MV-4-11 (cell line): ENCODE data around the gene SHMT2.
A peak's percentile ranks its signal among the peaks of the same experiment; 100 is the strongest.

Source experiments
- DNase-seq: peaks from one replicate; lab custom pipeline; 2025; lab: John Stamatoyannopoulos, UW

Gene SHMT2

DNA sequence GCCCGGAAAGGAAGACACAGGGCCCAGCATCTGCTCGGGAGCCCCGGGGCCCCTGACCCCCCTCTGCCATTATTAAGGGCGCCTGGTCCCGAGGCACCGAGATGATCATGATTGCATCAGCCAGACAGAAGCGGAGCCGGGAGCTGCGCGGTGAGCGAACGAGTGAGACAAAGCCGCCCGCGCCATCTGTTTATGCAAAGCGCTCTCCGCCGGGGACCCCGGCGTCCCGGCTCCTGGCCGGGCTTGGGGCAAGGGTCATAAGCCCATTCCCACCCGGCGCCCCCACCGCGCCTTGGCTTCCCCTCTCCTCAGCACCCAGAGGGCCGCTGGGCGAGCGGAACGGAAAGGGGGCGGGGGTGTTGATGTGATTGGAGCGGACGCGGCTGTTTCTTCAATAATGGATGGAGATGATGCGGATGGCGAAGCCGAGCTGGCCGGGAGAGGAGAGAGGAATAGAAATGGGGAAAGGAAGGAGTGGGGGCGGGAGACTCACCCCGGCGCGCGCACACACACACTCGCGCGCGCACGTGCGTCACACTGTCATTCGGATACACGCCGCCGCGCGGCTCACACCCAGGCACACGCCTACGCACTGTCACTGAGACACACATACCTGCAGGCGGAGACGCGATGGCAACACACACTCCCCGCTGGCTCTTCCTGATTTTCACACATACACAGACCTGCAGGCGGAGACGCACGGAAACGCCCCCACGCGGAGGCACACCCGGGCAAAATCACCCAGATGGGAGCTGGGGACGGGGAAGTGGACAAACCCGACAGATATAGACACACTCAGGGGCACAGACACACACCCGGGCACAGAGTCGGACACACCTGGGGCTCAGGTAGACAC is 10.8 kb downstream of the SHMT2 start:
- peak; percentile 61 for DNase-seq

- DNase-seq = no peak
These were observed 11.5 kb downstream of the SHMT2 start for GRCh38 chr12:57240926-57241401.

DNA sequence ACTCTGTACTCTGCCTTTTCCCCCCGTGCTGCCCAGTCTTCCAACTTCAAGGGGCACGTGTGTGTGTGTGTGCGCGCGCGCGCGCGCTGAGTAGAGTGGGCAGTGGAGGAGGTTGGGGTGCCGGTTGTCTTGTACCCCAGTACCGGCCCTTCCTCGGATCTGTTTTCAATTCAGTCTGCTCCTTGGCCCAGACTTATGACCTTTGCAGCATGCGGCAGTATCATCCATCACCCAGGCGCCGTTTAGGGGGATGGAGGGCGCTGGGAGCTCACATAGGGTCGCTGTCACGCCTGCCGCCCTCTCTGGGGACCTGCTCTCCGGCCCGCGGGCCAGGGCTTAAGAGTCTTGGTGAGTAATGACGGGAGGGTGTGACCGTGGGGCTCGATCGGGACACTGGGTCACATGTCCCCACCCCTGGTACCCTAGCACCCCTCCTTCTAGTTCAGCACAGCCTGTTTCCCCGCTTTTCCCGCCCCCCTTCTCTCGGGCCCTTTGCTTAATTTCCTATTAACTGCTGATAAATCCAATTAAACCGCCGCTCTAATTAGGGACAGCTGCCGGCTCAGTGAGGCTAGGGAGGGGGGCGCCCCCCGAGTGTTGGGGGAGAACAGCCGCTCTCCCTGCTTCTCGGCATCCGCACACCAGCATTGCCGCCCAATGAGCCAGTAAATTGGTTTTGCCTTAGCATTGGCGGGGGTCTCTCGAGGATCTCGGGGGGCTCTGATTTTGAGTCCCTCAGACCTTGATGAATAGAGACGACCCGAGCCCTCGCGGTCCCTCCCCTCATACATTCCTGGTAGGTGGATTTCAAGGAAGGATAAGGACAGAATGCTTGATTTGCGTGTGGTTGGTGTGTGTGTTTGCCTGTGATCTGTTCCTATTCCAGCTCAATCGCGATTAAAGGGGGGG is 12.1 kb downstream of the SHMT2 start:
- DNase-seq = no peak

GRCh38 chr12:57242329-57242690 is 12.8 kb downstream of the SHMT2 start:
- DNase-seq = no peak

DNA sequence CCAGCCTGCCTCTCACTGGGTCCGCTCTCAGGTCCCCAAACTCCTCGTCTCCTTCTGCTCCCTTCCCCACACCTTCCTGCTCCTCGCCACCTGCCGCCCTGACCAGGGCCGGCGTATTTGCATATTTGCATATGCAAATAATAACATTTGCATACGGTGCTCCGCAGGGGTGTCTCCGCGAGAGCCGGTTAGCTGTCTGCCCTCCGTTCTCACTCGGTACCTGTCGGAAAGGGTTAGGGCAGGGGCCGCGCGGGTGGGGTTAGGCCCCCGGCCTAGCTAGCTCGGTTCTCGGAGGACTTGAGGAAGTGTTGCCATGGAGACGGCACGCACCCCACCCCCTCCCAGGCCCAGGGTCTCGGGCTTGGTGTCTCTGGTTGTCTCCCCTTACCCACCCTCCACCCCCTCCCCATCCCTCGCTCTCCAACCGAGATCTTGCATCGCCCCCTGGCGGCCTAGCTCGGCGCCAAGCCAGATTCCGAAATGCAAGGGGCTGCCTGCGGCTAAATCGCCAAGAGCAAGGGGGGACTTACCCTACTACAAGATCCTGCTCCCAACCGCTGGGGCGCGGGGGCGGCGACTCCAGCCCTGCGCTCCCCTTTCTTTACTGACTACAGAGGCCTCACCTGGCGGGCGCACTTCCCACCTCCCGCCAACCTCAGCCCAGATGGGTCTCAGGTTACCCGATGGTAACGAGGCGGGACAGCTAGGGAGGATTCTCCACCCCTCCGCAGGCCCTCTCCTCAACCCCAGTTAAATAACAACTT is 13.4 kb downstream of the SHMT2 start:
- peak; percentile 14 for DNase-seq

DNA sequence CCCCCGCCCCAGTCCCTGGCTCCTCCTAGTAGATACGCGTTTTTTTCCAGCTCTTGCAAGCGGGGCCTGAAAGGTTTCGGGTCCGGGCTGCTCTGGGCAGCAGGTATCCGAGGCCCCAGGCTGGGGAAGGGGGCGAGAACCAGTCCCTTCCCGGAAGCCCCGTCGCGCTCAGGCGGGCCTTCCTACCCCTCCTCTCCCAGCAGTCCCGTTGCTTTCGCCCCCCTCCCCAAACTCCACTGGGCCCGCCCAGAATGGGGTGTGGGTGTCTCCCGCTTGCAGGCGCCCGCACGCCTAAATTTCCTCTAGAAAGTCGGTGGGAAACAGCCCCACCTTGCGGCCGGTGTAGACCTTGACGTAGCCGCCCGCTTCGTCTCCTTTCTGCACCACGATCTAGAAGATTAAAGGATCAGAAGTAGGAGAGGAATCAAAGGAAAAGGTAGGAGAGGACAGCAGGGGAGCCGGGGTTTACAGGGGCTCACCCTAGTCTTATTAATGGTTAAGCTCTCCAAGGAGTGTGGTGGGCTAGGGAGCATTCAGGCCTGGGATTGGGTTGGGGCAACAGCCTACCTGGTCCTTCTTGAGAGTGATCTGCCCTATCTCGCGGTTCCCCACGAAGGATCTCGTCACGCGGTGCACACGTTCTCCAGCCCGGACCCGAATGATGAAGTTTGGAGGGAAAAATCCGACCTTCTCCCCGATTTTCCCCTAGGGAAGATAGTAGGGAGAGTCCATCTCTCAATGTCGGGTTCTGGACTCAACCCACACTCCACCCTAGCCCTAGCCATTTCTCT is 14.2 kb downstream of the SHMT2 start:
- peak; percentile 46 for DNase-seq

DNA sequence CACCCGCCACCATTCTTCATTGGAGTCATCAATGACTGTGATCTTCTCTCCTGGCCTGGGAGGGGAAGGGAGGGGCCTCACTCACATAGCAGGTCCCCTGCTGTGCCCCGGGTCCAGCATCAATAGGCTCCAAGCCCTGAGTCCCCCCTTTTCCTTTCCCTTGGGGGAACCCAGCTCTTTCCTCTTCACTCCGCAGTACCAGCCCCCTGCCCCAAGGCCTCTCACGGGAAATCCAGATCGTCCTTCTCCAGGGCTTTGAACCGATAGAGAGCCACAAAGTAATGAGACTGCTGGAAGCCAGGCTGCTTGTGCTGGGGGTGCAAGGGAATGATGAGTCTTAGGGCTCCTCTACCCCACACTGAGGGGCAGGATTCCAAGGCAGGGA is 14.8 kb downstream of the SHMT2 start:
- DNase-seq = no peak

- no peak for DNase-seq
These were observed 17.5 kb downstream of the SHMT2 start for GRCh38 chr12:57247041-57247440.

- peak; percentile 98 for DNase-seq
These were observed 19.6 kb downstream of the SHMT2 start for GRCh38 chr12:57248934-57249742.

GRCh38 chr12:57250541-57250940 is 21.0 kb downstream of the SHMT2 start:
- no peak for DNase-seq

- DNase-seq = no peak
These were observed 21.4 kb downstream of the SHMT2 start, which contains the start of gene STAC3 for GRCh38 chr12:57250956-57251355. STAC3 (minus strand) TSS chr12:57251187; CDS start chr12:57249636, 1,551 bp downstream.

DNA sequence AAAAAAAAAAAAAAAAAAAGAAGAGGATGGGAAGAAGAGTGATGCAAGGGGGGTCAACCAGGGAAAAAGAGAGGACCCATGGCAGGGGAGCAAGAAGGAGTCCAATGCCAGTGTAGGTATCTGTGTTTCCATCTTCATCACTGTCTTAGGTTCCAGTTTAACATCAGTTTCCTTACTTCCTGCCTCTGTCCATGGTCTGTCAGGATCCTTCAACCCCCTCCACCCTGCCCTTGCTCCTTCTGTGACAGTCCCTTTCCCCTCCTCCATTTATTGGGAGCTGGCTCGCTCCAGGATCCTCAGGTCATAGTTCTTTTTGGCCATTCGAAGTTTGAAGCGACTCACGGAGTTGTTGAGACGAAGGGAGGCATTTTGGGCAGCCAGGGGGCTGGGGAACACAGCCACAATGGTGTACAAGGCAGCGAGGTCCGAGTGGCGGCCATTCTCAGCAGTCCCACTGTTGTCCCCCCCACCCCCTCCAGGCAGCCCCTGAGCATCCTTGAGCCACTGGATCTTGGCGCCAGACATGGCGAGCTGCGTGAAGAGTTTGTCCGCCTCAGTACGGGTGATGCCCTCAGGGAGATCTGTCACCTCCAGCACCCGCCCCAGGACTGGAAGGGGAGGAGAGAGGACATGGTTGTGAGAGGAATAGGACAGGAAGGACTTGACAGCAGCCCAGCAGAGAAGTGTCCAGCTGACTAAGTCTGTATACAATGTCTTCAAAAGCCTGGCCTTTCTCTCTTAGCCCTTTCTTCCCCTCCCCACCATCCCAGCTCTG is 25.2 kb downstream of the SHMT2 start:
- DNase-seq = no peak

GRCh38 chr12:57255916-57256315 is 26.4 kb downstream of the SHMT2 start:
- no peak for DNase-seq

- no peak for DNase-seq
These were observed 29.8 kb downstream of the SHMT2 start for GRCh38 chr12:57258977-57259970.

- no peak for DNase-seq
These were observed 30.9 kb downstream of the SHMT2 start for GRCh38 chr12:57260366-57260765.

GRCh38 chr12:57261428-57261865 is 31.9 kb downstream of the SHMT2 start:
- DNase-seq = no peak

DNA sequence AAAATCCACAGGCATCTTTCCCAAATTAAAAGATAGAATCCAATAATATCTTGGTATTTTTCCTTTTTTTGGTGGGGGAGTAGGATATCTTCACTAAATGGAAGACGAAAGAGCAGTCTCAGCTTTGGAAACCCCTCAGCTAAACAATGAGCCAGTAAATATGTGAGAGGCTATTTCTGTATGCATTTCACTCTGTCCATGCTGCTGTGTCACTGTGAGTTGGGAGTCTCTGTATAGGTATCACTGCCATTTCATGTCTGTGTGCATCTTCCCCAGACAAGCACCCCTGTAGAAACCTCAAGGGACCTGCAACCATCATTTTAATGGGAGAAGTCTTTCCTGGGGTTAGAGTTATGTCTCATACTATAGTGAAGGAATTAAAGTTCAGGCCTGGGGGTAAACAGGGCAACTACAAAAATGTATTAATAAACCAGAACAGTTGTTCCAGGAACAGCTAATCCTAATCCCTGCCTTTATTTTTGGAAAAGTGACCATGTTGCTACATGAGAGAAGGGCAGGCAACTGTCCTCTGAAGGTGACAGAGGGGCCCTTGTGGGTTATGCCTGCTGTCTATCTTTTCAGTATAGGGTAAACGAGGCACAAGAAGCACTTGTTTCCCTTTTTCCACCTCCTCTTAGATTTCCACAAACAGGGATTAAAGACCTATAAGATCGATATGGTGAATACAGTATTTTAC is 32.8 kb downstream of the SHMT2 start:
- DNase-seq = no peak

- no peak for DNase-seq
These were observed 33.6 kb downstream of the SHMT2 start for GRCh38 chr12:57263096-57263495.
